Transverse colon (tissue), 3 donors: ENCODE results near the gene HDGFL2.

ENCODE experiments used
- CTCF ChIP-seq, 5 experiments: fragments of 200-600 bp in 3 of 5; fragments of 450-650 bp in 2 of 5; sonication (generic) in 3 of 5; IDR thresholded peaks; 1 replicate in 2 of 5; 2 replicates in 3 of 5; pipeline ENCODE4 v1.5.1; 2016 to 2017; ENCODE audit warnings: antibody characterized with exemption in 5 of 5, inconsistent platforms in 3 of 5, mild to moderate bottlenecking in 2 of 5, moderate library complexity in 1 of 5
- EP300 ChIP-seq: sonication (generic); formaldehyde crosslinking; IDR thresholded peaks from one replicate; pipeline ENCODE4 v1.6.1; 2017; ENCODE audit warnings: antibody characterized with exemption, low read depth
- POLR2A ChIP-seq: fragments of 450-650 bp; IDR thresholded peaks from one replicate; pipeline ENCODE4 v1.6.1; 2016; ENCODE audit warnings: antibody characterized with exemption, mild to moderate bottlenecking, moderate library complexity

DNA sequence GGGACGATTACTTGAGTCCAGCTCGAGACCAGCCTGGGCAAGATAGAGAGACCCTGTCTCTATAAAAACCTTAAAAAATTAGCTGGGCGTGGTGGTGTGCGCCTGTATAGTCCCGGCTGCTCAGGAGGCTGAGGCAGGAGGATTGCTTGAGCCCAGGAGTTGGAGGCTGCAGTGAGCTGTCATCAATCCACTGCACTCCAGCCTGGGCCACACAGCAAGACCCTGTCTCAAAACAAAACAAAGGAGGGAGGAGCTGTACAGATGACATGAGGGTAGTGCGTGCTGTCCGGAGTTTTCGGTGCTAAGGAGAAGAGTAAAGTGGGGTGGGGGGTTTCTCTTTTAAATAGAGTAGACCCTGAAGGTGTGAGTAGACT lies 22.6 kb downstream of the HDGFL2 start:
- TF ChIP-seq EP300 (no peak), CTCF (IDR thresholded peaks at IDR 0.05) (no peak), POLR2A (no peak)
